KMS-11 (cell line): ENCODE measurements around the gene KCNK17.

Source experiments
- H2AFZ ChIP-seq: fragments of 200-600 bp; sonication (generic); 2 replicates; pipeline ENCODE4 v1.6.1; 2016; ENCODE audit warnings: antibody characterized with exemption, mixed run types, low read depth
- H3K27ac ChIP-seq: fragments of 200-600 bp; sonication (generic); 2 replicates; pipeline ENCODE4 v1.6.1; 2016; ENCODE audit warnings: mild to moderate bottlenecking, mixed run types
- H3K27me3 ChIP-seq: fragments of 200-600 bp; sonication (generic); 2 replicates; pipeline ENCODE4 v1.6.1; 2017; ENCODE audit warnings: mild to moderate bottlenecking, low read depth, mixed run types, moderate library complexity; ENCODE audit not compliant: insufficient read depth
- H3K36me3 ChIP-seq: fragments of 200-600 bp; sonication (generic); 2 replicates; pipeline ENCODE4 v1.6.1; 2017; ENCODE audit warnings: mild to moderate bottlenecking, mixed run types; ENCODE audit not compliant: insufficient read depth
- H3K4me1 ChIP-seq: fragments of 200-600 bp; sonication (generic); 2 replicates; pipeline ENCODE4 v1.6.1; 2016; ENCODE audit warnings: mild to moderate bottlenecking, low read depth, mixed run types; ENCODE audit not compliant: poor library complexity, severe bottlenecking
- H3K4me2 ChIP-seq: fragments of 200-600 bp; sonication (generic); 2 replicates; pipeline ENCODE4 v1.7.0; 2016; ENCODE audit warnings: mild to moderate bottlenecking, mixed run types
- H3K4me3 ChIP-seq: fragments of 200-600 bp; sonication (generic); IDR thresholded peaks from 2 replicates; pipeline ENCODE4 v1.6.1; 2017; ENCODE audit warnings: low read depth, low read length, mixed read lengths; ENCODE audit not compliant: insufficient read depth
- H3K79me2 ChIP-seq: fragments of 200-600 bp; sonication (generic); 2 replicates; pipeline ENCODE4 v1.6.1; 2016; ENCODE audit warnings: low read depth, mixed run types; ENCODE audit not compliant: insufficient read depth
- H3K9ac ChIP-seq: fragments of 200-600 bp; sonication (generic); 2 replicates; pipeline ENCODE4 v1.6.1; 2016; ENCODE audit warnings: mild to moderate bottlenecking, mixed run types
- H4K20me1 ChIP-seq: fragments of 200-600 bp; sonication (generic); 2 replicates; pipeline ENCODE4 v1.6.1; 2016; ENCODE audit warnings: mild to moderate bottlenecking, mixed run types; ENCODE audit not compliant: insufficient read depth
- CTCF ChIP-seq: fragments of 200-600 bp; sonication (generic); conservative IDR thresholded peaks from 2 replicates; pipeline ENCODE4 v1.6.1; 2017; ENCODE audit warnings: low read depth, mild to moderate bottlenecking, antibody characterized with exemption, low read length, moderate library complexity, mixed read lengths

KCNK17 gene

DNA sequence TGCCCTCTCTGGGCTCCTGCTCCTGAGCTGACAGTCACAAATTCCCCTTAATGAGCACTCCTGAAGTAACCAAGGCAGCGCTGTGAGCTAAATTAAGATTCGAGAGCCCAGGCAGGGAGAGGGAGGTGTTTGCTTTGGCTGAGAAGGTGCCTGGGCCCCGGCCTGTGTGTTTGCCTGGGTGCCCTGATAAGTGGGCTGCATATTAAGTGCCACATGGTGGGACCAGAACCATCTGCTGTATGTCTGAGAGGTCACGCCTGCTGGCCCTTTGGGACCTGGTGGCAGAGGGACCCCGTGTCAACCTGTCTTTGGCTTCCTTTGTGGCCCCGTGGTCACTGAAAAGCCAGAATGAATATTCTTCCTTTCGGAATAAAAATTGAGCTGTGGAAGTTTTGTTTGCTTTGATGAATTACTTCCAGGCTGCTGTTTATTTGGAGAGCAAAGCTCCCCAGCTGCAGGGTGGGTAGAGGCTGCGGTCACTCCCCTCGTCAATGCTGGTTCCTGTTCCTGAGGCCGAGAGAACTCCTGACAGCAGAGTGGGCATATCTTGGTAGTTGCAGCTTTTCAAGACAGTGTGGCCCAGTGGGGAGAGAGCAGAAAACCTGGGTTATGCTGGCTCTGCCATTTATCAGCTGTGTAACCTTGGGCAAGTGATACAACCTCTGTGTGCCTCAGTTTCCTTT is 25.8 kb upstream of the KCNK17 start:
- no peaks in the 10 kb centered on the region for H4K20me1 ChIP-seq
- H3K9ac ChIP-seq, result no peak overlapping the region
- no peaks in the 10 kb centered on the region for H3K36me3 ChIP-seq
- H3K79me2 ChIP-seq, result no peaks in the 10 kb centered on the region
- no peaks in the 10 kb centered on the region for H3K27me3 ChIP-seq
- no peak overlapping the region for H3K4me2 ChIP-seq
- no peak overlapping the region for H3K4me3 ChIP-seq
- no peak overlapping the region for H2AFZ ChIP-seq
- no peak for TF ChIP-seq CTCF
- H3K27ac ChIP-seq, result no peak overlapping the region
- no peaks in the 10 kb centered on the region for H3K4me1 ChIP-seq

- no peaks in the 10 kb centered on the region for H3K4me1 ChIP-seq
Measured at GRCh38 chr6:39339096-39339867, 25.1 kb upstream of the KCNK17 start.

GRCh38 chr6:39338397-39338796 is 24.2 kb upstream of the KCNK17 start:
- no peak overlapping the region for H3K4me2 ChIP-seq
- TF ChIP-seq CTCF, result no peak
- H3K36me3 ChIP-seq, result no peaks in the 10 kb centered on the region
- no peaks in the 10 kb centered on the region for H3K79me2 ChIP-seq
- H3K9ac ChIP-seq, result no peak overlapping the region
- H3K27me3 ChIP-seq, result no peaks in the 10 kb centered on the region
- H4K20me1 ChIP-seq, result no peaks in the 10 kb centered on the region
- no peak overlapping the region for H3K4me3 ChIP-seq
- H3K4me1 ChIP-seq, result no peaks in the 10 kb centered on the region
- no peak overlapping the region for H3K27ac ChIP-seq
- no peak overlapping the region for H2AFZ ChIP-seq

More at GRCh38 chr6:39339096-39339867, 25.1 kb upstream of the KCNK17 start:
- Histone ChIP-seq H3K36me3 (no peaks in the 10 kb centered on the region), H3K27ac (no peak overlapping the region), H3K4me2 (no peak overlapping the region), H3K4me3 (no peak overlapping the region), H3K79me2 (no peaks in the 10 kb centered on the region), H3K9ac (no peak overlapping the region), H4K20me1 (no peaks in the 10 kb centered on the region), H2AFZ (no peak overlapping the region), H3K27me3 (no peaks in the 10 kb centered on the region)
- TF ChIP-seq CTCF, result no peak

DNA sequence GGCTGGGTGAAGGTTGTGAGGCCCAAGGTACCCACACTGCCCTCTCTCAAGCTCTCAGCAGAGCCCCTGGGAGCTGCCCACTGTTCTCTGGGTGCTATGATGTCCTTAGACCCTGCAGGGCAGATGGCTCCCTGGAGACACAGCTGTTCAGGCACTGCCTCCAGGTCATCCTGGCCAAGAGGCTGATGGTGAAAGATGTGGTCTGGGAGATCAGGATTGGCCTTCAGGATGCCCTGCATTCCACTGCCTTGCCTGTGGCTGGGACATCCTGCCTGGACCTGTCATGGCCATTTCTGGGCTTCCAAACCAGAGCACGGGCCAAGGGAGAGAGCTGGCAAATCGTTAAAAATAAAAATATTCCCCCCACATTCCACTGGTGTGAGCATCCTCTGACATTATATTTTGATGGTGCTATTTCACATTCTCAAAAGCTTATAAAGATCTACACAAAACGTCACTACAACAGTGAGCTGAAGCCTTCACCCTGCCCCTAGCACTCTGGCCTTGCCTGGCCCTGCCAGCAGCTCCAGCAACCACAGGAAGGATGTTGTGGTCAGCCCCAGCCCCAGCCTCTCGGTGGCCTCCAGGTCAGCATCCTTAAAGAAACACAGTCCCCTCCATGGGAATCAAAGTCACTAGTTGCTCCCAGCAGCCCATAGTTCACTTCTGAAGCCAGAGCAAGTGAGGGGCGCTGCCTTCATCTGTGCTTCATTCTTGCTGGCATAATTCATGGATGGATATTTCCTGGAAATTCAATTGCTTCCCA is 21.7 kb upstream of the KCNK17 start:
- no peaks in the 10 kb centered on the region for H3K4me1 ChIP-seq
- H3K27me3 ChIP-seq, result no peaks in the 10 kb centered on the region
- H3K79me2 ChIP-seq, result no peaks in the 10 kb centered on the region
- no peak overlapping the region for H3K27ac ChIP-seq
- H3K4me2 ChIP-seq, result no peak overlapping the region
- no peak overlapping the region for H2AFZ ChIP-seq
- H3K36me3 ChIP-seq, result no peaks in the 10 kb centered on the region
- TF ChIP-seq CTCF, result no peak
- H4K20me1 ChIP-seq, result no peaks in the 10 kb centered on the region
- H3K9ac ChIP-seq, result no peak overlapping the region
- no peak overlapping the region for H3K4me3 ChIP-seq
